CMK (cell line): ENCODE data around the gene PICK1.
"Not testable (repeated sequence)": the region's sequence is repeated elsewhere in the genome, so short reads cannot be mapped to it uniquely, and the experiment has no call there.

Experiments used
- DNase-seq: peaks from one replicate; pipeline ENCODE4 v3.0.0-alpha.2; 2010; ENCODE audit warnings: low read depth

Gene PICK1

DNA sequence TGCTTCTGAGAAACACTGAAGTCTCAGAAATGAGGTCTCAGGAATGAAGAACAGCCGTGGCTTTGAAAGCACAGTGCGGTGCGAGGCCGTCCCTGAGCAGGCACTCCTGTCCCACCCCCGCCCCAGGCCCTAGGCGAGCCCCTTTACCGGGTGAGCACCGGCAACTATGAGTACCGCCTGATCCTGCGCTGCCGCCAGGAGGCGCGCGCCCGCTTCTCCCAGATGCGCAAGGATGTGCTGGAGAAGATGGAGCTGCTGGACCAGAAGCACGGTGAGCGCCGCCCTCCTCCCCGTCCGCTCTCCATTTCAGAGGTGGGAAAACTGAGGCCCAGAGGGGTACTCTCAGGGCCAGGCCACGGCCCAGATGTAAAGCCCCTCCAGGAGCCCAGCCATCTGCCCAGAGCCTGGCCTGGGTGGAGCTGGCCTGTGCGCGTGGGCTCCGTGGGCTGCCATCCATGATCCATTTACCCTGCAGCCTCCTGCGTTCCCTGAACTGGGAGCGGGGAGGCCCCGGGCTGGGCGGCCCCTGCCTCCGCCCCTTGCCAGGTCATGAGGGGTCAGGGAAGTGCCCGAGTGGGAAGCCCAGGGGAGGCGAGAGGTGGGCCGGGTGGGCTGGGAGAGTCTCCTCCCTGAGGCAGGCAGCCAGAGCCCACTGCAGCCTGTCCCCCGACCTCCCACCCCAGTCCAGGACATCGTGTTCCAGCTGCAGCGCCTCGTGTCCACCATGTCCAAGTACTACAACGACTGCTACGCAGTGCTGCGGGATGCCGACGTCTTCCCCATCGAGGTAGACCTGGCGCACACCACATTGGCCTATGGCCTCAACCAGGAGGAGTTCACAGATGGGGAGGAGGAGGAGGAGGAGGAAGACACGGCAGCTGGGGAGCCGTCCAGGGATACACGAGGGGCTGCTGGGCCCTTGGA, 17.2 kb downstream of the PICK1 start:
- no peak for DNase-seq

DNA sequence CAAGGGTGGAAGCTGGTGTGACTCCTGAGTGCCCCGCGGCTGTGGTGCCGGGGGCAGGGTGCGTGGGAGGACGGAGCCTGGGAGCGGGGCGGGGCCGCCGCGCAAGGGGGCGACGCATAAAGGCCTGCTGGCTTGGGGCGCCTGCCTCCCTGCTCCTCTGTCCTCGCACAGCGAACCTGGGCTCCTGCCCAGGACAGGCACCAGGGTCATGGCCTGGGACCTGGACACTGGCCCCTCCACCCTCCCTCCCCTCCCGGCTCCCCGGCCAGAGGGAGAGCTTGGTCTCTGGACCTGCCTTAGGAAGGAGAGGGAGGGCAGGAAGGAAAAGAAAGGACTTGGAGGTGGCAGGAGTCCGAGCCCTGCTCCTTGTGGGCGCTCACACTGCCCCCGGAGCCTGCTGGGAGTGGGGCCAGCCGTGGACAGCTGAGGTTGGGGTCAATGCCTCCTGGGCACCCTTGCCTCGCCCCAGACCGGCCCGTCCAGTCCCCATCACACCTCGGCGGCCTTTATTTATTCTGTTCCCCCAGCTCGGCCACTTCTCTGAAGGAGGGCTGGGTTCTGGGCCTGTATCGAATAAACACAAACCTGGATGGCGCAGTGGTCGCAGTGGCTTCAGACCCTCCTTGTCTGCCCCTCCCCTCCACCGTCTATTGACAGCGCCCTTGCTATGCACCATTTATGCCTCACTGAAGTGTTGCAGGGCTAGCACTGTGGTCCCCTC, 18.1 kb downstream of the PICK1 start:
- no peak for DNase-seq

DNA sequence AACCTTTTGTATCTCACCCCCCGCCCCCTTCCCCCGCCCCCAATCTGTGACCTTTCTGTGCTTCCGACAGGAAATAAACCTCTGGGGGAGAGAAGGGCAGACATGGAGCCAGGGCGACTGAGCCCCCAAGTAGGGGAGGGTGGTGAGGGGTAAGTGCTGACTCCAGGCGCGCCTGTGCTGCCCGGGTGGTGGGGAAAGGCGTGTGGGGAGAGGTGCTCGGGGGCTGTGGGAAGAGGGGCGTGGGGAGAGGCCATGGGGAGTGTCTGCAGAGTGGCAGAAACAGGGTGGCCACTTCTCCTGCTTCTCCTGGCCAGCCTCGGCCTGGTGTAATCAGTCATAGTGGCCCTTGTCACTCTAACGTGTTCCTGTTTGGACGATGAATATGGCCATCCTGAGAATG, 18.8 kb downstream of the PICK1 start:
- no peak for DNase-seq

DNA sequence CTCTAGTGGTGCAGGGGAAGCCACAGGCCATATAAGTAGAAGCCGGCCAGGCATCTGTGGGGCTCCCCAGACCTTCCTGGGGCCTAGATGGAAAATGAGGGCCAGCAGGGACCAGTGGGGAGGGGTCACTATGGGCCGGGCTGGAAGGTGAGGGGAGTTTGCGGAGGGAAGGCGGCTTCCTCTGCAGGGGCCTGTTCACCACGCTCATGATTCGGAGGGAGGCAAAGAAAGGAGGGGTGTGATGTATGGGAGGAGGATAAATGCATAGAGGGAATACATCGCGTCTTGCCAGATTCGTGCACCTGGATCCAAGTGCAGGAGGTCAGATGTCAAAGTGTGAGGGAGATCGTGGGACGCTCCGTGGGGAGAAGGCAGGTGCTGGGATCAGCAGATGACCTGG, 19.9 kb downstream of the PICK1 start:
- DNase-seq: no peak

DNA sequence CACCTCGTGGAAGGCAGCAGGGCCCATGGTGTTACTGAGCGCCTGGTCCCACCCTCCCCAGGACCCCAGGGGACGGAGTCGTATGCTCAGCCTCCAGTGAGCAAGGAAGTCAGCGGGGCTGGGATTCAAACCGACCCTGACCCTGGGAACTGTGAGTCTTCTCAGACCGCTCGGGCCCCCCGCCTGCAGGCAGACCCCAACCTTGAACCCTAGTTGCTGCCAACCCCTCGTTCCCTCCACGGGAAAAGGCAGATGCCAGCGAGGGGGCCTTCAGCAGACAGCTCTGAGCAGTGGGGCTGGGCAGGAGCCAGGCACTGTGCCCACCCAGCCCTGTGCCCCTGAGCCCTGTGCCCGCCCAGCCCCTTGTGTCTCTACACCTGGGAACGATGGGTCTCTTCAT, 20.4 kb downstream of the PICK1 start:
- no peak for DNase-seq

DNA sequence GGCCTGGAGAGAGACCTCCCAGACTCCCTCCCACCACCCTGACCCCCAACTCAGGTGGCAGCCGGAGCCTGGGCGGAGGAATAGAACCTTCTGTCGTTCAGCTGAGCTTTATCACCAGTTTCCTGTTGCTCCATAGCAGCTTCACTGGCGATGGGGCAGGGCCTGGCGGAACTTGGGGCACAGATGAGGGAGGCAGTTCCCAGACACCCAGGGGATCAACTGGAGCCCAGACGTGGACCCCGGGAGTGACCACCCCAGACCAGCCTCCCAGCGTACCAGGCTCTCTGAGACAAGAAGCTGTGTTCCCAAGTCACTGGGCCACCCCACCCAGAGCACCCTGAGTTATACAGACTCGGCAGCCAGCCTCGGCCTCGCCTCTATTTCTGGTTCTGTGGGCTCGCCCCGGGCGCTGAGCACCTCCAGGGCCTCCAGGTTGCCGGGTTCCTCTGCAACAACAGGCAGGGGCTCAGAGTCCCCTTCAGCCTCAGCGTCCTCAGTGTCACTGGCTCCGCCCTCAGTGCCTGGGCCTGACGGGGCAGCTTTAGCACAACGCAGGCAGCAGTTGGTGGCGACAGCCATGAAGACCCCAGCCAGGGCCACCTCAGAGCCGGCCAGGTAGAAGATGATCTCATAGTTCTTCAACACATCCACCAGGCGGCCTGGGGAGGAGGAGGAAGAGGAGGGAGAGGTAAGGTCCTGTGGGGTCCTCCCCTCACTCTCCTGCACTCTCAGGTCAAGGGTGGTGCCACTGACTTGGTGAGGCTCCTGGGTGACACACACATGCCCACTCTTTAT, 21.0 kb downstream of the PICK1 start:
- no peak for DNase-seq

DNA sequence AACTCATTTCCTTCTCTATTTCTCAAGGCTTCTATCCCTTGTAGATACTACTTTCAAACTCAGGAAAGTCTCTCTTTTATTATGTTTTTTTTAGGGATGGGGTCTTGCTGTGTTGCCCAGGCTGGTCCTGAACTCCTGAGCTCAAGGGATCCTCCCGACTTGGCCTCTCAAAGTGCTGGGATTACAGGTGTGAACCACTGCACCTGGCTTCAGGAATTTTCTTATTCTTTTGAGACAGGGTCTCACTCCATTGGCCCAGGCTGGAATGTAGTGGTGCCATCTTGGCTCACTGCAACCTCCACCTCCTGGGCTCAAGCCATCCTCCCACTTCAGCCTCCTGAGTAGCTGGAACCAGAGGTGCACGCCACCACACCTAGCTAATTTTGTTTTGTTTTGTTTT, 22.0 kb downstream of the PICK1 start:
- DNase-seq: not testable (repeated sequence)

DNA sequence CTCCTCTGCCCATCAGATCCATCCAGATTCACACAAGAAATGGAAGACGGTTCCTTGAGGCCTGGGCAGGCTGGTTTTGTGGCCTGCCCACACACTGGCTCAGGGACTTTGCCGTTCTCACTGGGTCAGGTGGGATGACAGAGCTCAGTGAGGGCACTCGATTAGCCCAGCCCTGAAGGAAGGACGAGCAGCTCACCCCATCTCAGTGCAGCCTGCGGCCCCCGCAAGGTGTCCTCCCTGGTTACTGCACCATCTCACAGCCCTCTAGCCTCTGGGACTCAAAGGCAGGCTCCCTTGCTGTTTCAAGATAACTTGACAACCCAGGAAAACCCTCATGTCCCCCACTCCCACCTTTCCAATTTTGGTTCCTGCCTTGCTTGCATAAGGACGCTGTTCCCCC, 22.6 kb downstream of the PICK1 start:
- no peak for DNase-seq

DNA sequence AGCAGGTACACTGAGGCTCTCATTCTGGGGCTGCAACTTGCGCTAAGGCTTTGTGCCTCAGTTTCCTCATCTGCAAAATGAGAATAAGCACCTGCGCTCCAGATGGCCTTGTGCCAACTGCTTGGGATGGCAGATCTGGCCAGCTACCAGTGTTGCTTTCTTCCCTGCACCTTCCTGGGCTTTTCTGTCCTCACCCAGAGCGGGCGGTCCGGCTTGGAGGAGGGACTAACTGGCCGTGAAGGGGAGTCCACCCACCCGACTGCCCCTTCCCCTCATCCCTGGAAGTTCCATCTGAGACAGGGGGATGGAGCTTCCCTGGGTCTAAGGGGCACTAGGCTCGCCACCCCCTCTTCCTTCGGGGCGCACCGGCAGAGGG, 23.3 kb downstream of the PICK1 start:
- no peak for DNase-seq

DNA sequence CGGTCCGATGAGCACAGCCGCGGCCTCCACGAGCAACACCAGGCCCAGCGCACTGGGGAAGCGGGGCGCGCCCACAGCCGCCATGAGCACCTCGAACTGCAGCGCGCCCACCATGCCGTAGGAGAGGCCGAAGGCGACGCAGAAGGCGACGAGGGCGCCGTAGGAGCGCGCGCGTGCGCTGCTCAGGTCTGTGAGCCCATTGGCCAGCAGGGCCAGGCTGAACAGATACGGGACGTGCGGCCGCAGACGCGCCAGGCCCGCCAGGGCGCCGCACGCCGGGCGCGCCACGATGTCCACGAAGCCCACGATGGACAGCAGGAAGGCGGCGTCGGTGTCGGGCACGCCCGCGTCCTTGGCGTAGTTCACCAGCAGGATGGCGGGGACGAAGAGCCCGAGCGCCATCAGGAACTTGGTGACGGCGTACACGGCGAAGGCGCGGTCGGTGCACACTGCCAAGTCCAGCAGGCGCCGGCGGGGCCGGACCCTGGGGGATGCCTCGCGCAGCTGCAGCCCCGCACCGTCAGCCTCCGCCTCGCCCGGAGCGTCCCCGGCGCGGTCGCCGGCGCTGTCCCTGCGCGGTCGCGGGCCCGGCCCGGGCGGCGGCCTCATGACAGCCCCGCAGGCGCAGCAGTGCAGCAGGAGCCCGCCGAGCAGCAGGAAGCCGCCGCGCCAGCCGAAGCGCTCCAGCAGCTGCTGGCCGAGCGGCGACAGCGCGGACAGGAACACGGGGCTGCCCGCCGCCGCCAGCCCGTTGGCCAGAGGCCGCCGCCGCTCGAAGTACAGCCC, 23.8 kb downstream of the PICK1 start:
- DNase-seq: no peak

DNA sequence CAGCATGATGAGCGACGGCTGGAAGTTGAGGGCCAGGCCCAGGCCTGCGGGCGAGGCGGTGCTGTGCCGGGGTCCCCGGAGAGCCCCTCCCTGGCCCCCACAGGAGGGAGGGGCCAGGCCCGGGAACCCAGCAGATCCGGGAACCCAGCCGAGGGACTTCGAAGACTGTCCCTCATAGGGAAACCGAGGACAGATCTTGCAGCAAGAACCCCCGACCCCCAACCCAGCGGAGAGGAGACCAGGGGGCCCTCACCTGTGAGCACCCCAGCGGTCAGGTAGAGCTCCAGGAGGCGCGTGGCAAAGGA, 24.4 kb downstream of the PICK1 start:
- no peak for DNase-seq

DNA sequence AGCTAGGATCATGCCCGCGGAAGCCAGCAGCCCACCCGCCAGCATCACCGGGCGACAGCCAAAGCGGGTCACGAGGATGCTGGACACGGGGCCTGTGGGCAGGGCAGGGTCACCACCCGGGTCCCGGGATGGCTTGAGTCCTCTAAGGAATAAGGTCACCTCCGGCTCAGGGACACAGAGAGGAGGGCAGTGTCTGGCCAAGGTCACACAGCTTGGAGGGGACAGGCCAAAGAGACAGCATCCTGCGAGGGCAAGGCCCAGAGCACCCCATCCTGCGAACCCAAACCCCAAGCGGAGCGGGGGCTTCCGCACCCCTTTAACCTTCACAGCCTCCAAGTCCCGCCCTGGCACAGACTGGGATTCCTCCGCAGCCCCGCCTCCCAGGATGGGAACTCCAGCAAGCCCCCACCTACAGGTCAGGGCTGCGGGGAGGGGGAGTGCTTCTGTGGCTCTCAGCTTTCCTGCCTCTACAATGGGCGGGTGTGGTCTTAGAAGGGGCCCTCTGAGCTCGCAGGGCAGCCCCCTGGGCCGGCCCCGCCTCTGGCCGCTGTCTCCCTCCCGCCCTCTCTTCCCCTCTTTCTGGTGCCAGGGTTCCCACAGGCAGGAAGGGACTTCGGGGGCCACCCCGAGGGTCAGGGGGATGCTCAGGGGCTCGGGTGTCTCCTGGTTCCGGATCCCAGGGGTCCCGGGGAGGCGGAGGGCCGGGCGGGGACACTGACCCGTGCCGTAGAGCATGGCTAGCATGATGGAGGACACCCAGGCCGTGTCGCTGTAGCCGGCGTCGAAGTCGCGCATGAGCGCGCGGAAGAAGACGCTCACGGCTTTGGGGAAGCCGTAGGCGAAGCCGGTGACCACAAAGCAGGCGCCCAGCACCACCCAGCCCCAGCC, 25.0 kb downstream of the PICK1 start:
- no peak for DNase-seq

DNA sequence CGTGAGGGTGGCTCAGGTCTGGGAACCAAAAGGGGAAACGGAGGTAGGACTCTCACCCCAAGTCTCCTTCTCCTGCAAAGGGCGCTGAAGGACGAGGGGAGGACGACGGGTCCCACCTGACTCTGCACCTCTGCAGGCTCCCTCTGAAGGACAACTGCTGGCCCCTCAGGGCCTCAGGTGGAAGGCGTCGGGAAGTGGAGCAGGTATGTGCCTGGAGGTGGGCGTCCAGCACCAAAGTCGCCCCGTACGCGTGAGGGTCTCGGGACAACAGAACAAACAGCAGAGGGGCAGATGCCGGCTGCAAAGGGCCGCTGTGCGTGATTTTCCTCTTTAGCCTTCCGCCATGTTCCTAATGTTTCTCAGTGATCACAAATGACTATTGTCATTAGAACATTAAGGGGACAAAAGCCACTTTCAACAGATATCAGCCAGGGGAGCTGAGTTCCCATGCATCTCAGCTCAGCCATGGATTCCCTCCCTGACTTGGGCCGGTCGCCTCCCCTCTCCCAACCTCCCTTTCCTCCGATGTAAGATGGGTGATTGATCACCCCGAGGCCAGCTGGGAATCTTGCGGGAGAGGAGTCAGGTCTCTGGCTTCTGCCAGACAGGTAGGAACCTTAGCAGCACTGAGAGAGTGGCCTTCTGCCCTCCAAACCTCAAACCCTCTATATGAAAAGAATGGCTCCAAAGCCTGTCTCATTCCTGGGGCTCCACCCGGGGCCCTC, 25.9 kb downstream of the PICK1 start:
- DNase-seq: no peak

DNA sequence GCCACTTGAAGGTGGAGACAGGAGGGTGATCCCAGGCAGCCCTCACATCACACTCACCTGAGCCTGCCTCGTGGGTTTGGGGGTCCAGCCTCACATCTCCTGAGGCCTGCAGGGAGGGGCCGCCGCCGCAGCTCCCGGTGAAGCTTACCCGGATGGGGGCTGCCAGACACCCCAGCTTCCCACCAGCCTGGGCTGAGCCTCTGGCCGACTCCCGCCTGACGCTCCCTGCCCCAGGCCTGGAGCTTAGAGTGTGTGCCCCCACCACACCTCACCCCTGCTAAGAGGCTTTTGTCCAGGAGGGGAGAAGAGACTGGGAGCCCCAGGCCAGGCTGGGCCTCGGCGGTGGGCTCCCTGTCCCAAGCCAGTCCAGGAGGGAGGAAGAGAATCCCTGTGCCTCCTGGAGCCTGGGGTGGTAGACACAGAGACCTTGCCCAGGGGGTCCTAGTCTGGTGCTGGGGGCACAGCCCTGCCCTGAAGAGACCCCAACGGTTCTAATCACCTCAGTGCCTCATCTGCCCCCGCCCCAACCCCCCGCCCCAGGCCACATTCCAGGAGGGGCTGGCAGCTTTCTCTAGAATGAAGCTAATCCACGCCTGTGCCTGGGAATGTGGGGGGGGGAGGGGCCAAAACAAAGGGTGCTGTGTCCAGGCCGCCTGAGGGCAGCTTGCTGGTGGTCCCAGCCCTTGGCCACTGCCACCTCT, 26.9 kb downstream of the PICK1 start, which contains the start of gene SLC16A8:
Gene SLC16A8, minus strand, starts transcription at position 254 of the 701 bp plus-strand sequence. CDS start 1,311 bp downstream, outside the sequence.
- no peak for DNase-seq

DNA sequence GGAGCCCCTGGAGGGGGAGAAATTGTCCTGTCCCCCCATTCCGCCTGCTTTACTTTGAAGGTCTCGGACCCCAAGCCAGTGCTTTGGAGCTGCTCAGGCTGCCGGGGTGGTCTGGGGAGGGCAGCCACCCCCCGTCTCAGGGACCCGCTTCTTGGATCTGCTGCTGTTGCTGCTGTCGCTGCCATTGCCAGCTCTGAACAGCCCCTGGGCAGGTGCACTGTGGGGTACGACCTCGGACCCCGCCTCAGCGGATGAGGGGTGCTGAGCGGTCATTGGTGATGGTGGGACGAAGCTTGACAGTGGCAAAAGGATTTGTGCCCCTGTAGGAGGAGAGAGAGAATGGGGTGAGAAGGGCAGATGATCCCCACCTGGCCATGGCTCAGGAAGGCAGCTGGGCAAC, 27.9 kb downstream of the PICK1 start:
- no peak for DNase-seq

DNA sequence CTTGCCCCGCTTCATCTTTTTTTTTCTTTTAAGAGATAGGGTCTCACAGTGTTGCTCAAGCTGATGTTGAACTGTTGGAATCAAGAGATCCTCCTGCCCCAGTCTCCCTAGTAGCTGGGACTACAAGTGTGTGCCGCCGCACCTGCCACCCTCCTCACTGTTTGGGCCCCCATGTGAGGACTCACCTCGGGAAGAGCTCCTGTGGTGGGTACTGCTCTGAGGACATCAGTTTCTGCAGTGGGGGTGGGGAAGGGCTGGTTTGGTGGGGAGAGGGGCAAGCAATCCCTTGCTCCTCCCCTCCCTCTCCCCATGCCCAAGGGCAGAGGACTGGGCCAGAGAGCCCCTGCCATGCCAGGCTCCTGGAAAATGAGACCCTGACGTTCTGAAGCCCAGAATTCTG, 28.3 kb downstream of the PICK1 start:
- DNase-seq: no peak

DNA sequence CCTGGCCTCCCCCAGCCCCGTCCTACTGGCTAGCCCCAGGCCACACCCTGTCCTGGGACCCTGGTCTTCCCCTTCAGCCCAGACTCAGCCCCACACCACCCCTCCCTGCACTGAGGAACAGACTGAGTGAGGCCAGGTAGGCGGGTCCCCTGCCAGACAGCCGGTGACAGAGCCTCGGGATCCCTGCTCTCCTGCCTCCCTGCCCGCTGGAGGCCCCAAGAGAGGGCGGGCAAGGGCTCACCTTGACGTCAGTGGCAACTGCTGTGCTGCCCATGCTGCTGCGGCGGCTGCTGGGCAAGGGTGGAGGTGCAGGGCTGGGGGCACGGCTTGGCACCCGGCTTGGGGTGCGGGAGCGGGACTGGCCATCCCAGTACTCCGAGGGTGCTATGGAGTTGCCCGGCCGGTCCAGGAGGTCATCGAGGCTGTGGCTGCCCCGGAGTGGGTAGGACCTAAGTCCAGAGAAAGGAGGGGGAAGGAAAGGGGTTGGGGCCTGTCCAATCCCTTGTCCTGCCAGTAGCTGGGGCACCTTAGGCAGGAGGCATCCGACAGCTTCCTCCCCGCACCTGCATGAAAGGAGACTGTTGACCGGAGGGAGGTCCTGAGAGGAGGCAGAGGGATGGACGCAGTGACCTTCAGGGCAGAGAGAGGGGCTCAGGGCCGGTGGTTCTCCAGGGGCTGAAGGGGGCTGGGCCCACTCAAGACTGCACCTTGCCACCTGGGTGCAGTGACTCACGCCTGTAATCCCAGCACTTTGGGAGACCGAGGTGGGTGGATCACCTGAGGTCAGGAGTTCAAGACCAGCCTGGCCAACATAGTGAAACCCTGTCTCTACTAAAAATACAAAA, 29.0 kb downstream of the PICK1 start:
- no peak for DNase-seq

DNA sequence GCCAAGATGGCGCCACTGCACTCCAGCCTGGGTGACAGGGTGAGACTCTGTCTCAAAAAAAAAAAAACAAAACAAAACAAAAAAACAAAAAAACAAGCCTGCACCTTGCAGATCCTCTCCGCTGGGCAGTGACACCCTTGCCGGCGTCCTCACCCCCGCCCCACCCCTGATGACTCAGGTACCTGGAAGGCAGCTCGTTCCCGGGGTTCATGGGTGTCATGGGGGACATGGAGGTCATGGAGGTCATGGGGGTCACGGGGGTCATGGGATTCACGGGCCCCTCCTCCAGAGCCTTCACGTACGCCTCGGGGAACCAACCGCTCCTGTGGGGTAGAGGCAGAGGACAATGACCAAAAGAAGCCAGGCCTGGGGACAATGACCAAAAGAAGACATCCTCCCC, 29.7 kb downstream of the PICK1 start:
- DNase-seq: no peak

DNA sequence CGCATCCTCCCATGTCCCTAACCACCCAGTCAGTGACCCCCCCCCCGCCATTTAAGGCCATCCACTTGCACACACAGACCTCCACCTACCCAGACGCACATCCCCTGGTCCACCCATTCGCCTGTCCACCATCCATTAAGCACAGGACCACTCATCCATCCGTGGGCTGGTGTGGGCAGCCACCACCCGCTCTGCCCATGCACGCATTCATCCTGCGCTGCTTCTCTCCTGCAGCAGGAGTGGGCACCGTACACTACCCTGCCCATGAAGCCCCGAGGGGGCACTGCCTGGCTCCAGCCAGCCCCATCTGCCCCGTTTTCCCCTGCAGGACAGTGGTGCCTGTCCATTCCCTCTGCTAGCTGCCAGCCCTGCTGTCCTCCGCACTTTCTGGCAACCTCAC, 30.7 kb downstream of the PICK1 start:
- no peak for DNase-seq
